ENCODE data around the gene PREX1.
A peak's percentile ranks its signal among the peaks of the same experiment; 100 is the strongest.

The PREX1 gene

DNA sequence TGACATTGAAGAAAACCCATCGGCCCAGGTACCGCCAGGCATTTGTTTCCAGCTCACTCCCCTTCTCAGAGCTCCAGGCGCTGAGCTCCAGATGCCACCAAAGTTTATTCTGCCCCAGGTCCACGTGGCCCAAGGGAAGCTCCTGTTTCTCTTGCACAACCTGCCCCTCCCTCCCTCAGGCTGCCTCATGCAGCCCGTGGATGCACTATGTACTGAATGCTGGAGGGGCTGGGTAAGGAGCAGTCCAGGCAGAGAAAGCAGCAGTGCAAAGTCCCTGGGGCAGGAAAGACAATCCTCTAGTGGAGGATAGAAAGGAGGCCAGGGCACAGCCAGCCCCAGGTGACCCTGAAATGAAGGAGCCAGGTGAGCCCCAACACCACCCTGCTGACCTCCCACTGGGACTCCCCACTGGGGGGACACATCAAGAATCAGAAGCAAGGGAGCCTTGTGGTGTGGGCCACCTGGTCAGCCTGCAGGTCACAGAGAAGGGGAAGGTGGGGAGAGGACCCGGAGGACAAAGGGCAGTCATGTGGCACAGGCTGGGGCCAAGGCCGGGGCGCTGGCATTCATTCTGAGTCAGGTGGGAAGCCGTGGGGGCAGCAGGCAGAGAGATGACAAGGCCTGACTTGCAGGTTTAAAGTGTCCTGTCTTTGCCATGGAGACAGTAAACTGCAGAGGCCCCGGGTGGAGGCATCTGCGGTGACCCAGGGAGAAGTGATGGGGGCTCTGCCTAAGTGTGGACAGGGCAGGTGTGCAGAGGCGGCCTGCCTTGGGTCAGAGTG lies 230.1 kb downstream of the PREX1 start:
- DNase-seq: no peak

DNA sequence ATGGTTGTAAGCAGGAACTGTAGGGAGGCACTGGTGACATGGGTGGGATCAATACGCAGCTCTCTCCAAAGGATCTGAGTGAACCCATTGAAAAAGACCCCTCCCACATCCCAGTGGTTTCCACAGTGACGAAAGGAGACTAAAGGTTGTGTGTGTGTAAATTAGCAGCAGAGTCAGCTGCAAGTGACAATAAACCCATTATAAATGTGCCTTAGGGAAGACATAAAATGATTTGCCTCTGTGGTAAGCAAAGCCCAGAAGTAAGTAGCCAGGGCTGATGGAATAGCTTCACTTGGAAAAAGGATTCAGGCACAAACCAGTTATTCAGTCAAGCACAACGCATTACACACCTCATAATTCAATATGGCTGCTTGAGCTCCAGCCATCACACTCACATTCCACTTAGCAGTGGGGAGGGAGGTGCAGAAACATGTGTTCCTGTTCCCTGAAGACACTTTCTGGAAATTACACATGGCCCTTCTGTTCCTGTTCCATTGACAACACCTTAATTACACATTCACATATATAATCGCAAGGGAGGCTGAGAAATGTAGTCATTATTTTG lies 231.4 kb downstream of the PREX1 start:
- DNase-seq: no peak

DNA sequence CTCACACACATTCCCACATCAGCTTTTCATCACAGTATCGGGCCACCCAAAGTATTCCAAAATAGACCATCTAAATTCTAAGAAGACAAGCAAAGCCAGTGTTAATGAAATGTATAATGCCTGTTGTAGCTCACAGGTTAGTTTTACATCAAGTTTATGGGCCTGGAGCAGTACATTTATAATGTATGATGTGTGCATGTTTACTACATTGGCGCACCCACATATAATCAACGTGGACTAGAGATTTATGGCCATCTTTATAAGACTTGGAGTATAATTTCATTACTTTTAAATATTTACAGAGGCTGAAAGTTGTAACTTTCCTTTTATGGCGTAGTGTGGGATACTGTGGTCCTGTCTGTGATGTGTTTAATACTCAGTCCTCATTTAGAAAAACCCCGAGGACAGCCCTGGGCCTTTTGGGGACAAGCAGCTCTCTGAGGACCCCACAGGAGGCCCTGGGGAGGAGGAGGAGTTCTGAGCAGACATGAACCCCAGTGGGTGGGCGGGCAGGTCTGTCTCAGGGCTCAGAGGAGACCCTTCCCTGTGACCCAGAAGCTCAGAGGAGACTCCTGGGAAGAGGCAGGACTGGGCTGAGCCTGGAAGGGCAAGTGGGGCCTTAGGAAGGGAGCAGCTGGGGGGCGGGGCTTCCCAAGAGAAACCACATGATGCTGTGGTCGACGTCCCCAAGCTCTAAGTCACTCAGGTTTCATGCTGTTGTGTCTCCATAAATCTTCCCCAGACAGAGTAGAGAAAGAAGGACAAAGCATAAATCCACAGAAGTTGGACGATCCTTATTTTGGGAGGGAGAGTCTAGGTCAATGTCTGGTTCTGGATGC lies 232.1 kb downstream of the PREX1 start:
- no peak for DNase-seq

DNA sequence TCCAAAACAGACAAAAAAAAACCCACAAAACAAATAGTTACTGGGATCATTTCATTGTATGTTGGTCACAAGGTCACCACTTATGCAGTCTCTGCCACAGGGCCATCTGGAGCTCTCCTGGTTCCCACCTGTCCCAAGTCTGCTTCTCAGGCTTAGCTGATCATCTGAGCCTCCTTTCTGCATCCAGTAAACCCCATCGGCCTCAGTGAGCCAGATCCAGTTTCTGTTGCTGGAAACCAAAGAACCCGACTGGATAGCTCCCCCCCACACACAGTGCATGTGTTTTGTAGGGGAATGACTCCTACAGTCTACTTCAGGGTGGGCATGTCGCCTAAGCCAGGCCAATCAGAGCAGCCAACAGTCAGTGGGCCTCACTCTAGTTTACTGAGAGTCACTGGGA lies 233.3 kb downstream of the PREX1 start:
- DNase-seq: no peak

DNA sequence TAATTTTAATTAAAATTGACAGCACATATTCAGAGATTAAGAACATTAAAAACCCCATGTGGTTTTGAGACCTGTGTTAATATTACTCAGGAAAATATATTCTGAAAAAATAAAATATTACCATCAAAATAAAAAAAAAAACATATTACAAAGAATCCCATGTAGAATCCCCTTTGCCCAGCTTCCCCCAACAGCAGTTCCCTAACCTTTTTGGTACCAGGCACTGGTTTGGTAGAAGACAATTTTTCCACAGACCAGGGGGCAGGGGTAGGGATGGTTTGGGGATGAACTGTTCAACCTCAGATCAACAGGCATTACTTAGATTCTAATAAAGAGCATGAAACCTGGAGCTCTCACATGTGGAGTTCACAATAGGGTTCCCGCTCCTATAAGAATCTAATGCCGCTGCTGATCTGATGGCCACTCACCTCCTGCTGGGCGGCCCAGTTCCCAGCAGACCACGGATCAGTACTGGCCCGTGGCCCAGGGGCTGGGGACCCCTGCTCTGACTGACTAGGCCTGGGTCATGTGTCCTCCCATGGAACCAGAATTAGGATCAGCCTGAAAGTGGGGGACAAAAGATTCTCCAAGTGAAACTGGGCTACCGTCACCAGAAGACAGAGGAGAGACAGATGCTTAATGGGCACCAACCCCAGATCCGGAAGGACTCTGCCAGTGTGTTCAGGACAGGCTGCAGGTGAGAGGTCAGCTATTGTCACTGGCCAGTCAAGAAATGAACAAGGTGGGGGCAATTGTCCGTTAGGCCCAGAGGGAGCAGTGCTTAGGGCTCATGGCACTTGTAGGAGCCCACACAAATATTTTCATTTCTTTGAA lies 235.5 kb downstream of the PREX1 start:
- DNase-seq: no peak

DNA sequence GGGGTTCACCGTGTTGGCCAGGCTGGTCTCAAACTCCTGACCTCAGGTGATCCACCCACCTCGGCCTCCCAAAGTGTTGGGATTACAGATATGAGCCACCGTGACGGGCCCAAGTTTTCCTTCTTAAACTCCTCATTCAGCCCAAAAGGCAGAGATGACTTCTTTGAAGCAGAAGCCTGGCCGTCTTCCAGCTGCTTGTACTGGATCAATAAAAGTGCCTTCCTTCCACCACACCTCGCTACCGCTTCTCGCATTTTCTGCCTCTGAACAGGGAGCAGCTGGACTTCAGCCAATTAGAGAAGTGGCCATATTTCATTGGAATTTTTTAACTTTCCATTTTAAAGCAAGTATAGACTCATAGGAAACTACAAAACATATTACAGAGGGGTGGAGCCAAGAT lies 241.1 kb downstream of the PREX1 start:
- no peak for DNase-seq

DNA sequence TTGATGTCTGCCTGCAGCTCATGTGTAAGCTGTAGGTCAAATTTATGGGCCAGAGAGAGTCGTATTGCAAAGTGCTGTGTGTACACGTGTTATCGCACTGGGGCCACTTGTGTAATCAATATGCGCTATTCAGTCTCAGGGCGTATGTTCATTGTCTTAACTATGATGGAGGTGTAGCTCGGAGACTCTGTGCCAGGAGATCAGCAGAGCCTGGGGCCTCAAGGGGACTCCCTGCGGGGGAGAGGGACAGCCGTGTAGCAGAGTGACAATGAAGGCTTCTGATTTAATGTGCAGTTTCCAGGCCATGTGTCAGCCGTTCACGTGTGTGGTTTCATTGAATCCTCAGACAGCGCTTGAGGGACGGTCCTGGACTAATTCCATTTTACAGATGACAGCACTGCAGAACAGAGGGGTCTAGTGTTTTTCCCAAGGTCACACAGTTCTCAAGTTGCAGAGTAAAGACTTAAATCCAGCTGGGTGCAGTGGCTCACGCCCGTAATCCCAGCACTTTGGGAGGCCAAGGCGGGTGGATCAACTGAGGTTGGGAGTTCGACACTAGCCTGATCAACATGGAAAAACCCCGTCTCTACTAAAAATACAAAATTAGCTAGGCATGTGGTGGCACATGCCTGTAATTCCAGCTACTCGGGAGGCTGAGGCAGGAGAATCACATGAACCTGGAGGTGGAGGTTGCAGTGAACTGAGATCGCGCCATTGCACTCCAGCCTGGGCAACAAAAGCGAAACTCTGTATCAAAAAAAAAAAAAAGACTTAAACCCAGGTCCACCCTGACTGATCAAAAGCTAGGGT lies 242.5 kb downstream of the PREX1 start:
- DNase-seq: peak; percentile 78

DNA sequence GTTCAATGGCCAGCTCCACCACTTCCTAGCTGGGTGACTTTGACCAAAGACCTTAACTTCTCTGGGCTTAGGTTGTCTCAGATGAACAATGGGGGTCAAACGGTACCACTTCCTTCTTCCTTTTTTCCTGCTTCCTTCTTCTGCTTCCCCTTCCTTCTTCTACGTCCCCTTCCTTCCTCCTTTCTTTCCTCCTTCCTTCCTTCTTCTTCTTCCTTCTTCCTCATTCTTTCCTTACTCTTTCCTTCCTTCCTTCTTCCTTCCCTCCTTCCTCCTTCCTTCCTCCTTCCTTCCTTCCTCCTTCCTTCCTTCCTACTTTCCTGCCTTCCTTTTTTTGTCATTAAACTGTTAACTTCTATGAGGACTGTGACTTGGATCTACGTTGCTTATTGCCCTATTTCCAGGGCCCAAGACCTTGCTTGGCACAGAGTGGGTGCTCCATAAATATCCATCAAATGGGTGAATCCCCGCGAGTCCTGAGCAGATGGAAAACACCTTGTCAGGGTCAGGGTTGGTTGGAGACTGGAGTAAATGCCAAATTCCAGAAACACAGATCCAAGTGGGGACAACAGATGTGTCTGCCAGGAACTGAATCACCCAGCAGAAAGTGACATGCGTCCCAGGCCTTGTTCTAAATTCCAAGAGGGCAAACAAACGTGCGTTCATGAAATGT lies 243.3 kb downstream of the PREX1 start:
- DNase-seq: no peak

DNA sequence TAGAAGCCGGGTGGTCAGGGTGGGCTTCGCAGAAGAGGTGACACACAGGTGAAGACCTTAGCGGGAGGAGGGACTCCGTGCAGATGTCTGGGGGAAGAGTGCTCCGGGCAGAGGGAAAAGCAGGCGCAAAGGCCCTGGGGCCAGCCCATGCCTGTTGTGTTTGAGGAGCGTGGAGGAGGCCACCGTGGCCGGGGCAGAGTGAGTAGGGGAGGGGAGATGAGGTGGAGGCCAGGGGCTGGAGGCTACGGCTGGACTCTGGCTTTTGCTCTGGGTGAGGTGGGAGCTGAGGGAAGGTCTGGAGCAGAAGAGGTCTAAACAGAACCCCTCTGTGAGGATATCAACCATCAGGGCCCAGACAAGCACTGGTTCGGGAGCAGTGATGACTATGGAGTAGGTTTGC lies 244.0 kb downstream of the PREX1 start:
- no peak for DNase-seq

DNA sequence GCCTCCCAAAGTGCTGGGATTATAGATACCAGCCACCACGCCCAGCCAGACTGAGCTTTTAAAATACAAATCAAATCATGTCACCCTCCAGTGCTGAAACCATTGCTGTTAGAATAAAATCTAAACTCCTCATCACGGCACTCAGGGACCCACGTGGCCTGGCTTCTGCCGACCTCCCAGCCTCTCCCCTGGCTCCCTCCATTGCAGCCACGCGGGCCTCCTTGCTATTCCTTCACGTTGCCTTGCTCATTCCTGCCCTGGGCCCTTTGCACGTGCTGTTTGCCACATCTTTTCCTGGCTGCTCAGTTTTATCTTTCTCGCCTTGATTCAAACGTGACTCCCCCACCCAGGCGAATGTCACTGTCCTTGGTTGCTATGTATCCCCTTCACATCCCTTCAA lies 244.6 kb downstream of the PREX1 start:
- no peak for DNase-seq

DNA sequence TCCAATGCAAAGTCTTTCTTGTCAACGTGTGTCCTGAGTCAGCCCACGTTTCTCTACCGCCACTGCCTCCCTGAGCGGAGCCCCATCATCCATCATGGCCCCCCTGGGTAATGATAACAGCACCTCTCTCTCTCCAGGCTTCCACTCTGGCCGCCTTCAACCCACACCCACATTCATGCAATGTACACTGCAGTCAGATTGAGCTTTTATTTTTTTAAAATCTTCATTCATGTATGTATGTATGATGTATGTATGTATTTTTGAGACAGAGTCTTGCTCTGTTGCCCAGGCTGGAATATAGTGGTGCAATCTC lies 245.2 kb downstream of the PREX1 start:
- no peak for DNase-seq

DNA sequence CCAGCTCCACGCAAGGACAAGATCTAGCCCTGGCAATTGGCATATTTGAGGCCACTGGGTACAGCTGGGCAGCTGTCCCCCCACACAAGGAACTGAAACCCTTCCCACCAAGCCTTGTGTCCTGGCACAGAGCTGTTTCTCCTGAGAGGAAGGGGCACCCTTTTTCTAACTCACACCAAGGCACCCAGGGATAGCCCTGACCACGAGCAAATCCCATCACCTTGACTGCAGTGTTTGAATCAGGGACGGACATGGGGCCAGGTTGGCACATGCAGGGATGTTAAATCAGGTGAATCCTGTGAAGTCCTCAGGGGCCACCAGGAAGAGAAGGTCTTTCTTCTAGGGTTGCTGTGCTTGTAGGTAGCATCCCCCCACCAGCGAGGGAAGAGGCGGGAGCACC lies 246.6 kb downstream of the PREX1 start:
- DNase-seq: no peak

DNA sequence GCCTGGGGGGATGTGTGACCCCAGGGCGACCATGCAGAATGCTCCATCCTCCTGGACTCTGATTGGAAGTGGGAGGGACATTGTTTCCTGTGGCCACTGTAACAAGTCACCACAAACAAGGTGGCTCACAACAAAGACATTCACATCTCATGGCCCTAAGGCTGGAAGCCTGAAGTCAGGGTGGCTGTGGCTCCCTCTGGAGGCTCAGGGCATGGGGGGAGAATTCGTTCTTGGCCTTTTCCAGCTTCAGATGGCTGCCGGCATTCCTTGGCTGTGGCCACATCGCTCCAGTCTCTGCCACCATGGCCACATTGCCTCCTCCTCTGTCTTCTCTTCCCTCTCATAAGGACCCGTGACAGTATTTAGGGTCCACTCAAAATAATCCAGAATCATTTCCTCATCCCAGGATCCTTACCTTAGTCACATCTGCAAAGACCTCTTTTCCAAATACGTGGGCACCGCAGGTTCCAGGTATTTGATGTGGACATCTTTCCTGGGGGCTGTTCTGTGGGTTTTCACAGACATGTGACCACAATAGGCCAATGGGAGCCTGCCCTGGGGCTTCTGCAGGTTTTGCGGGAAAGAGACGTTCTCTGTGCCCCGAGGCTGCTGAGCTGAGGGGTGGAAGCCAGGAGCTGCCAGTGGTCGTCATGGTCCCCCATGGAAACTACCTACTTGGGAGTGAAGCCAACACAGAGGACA lies 249.3 kb downstream of the PREX1 start:
- no peak for DNase-seq

DNA sequence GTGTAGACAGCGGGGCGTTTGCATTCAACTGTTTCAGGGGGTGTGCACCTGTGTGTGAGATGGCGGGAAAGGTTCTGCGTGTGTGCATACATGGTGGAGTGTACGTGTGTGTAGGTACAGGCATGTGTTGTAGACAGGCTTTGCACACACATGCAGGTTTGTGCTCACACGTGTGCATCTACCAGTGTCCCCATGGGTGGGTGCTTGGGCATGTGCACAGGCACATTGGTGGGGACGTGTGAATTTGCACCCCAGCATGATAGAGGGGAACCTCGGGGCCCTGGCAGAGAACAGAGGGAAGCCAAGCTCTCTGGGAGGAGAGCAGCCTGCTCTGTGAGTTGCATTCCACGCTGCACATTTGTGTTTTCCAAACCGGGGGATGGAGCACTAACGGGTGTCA lies 250.2 kb downstream of the PREX1 start:
- no peak for DNase-seq

DNA sequence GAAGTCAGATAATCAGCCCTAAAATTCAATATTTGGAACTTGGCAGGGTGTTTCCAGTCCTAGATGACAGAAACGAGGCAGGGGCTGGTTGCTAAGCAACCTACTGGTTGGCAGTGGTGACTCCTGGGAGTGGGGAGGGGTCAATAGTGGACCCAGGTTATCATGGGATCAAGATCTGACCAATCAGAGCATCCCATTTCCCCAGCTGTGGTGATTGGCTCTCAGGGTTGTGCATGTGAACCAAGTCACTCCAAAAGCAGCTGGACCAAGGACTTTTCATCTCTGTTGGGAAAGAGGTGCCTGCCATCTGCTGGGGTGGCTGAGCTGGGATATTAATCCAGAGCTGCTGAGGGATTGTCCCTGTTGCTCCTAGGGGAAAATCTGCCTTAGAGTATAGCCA lies 253.4 kb downstream of the PREX1 start:
- DNase-seq: no peak
